PFSK-1 (cell line): ENCODE results near the gene BBS12.

Experiments
- POLR2AphosphoS5 ChIP-seq: IDR thresholded peaks from 2 replicates; pipeline ENCODE4 v1.6.1; 2012; ENCODE audit warnings: low read depth, mild to moderate bottlenecking, control low read depth, low read length, moderate library complexity
- SIN3A ChIP-seq: IDR thresholded peaks from 2 replicates; pipeline ENCODE4 v1.6.1; 2012; ENCODE audit warnings: mild to moderate bottlenecking, low read length, moderate library complexity, borderline replicate concordance; ENCODE audit not compliant: insufficient read depth
- TAF1 ChIP-seq: IDR thresholded peaks from 2 replicates; pipeline ENCODE4 v1.6.1; 2012; ENCODE audit warnings: low read length, control low read depth, borderline replicate concordance; ENCODE audit not compliant: insufficient read depth

GRCh38 chr4:122787940-122788339 is 55.4 kb downstream of the BBS12 start:
- TF ChIP-seq POLR2AphosphoS5 (no peak), SIN3A (no peak), TAF1 (no peak)
